Stimulated activated CD4-positive, alpha-beta T cell treated with anti-CD3 and anti-CD28 coated beads, Interleukin-2, amount 100 ng/mL, for 48 hours (primary cell): ENCODE measurements around the gene MEOX1.
A peak's percentile ranks its signal among the peaks of the same experiment; 100 is the strongest.

Source experiments
- DNase-seq, 2 donors: peaks; one replicate each; pipeline ENCODE4 v3.0.0-alpha.2; 2020

The MEOX1 gene

GRCh38 chr17:43679911-43680310 is 18.2 kb upstream of the MEOX1 start:
- DNase-seq = no peak

- DNase-seq = no peak
These were observed 17.7 kb upstream of the MEOX1 start for GRCh38 chr17:43679401-43679800.

- no peak for DNase-seq
These were observed 14.7 kb upstream of the MEOX1 start for GRCh38 chr17:43676471-43676870.

GRCh38 chr17:43674394-43674793 is 12.7 kb upstream of the MEOX1 start:
- no peak for DNase-seq

GRCh38 chr17:43673516-43674323 is 12.0 kb upstream of the MEOX1 start:
- DNase-seq = peak; percentile 77 to 78

- DNase-seq = no peak
These were observed 10.2 kb upstream of the MEOX1 start for GRCh38 chr17:43671755-43672519.

GRCh38 chr17:43671031-43671692 is 9.4 kb upstream of the MEOX1 start:
- no peak for DNase-seq

GRCh38 chr17:43670645-43671030 is 8.9 kb upstream of the MEOX1 start:
- DNase-seq = no peak

- DNase-seq = no peak
These were observed 8.4 kb upstream of the MEOX1 start for GRCh38 chr17:43669971-43670644.

GRCh38 chr17:43667947-43668348 is 6.2 kb upstream of the MEOX1 start:
- DNase-seq = no peak

GRCh38 chr17:43667506-43667905 is 5.8 kb upstream of the MEOX1 start:
- no peak for DNase-seq

GRCh38 chr17:43665937-43666236 is 4.2 kb upstream of the MEOX1 start:
- DNase-seq = no peak

- DNase-seq = no peak
These were observed 3.6 kb upstream of the MEOX1 start for GRCh38 chr17:43665084-43665936.

GRCh38 chr17:43664096-43664495 is 2.4 kb upstream of the MEOX1 start:
- no peak for DNase-seq

GRCh38 chr17:43663383-43663782 is 1.7 kb upstream of the MEOX1 start:
- DNase-seq = no peak

- DNase-seq = no peak
These were observed 855 bp upstream of the MEOX1 start for GRCh38 chr17:43662413-43663141.

- DNase-seq = no peak
These were observed 767 bp downstream of the MEOX1 start for GRCh38 chr17:43660816-43661493.

- no peak for DNase-seq
These were observed 1.7 kb downstream of the MEOX1 start for GRCh38 chr17:43659823-43660617.

- DNase-seq = no peak
These were observed 2.8 kb downstream of the MEOX1 start for GRCh38 chr17:43658900-43659299.

GRCh38 chr17:43655693-43656255 is 5.9 kb downstream of the MEOX1 start:
- no peak for DNase-seq
